ENCODE data around the gene CTBS.
"Not testable (repeated sequence)": the region's sequence is repeated elsewhere in the genome, so short reads cannot be mapped to it uniquely, and the experiment has no call there.

CTBS gene

GRCh38 chr1:84573967-84574842 is at the start of gene CTBS:
TSS of gene CTBS (minus strand) at chr1:84574440. CDS start at chr1:84574415, 25 bp downstream.
- DNase-seq (ENCODE audit: low spot score) (peak; percentile 98), FAIRE-seq (peak; percentile 13)

GRCh38 chr1:84621553-84621952 is 47.3 kb upstream of the CTBS start:
- DNase-seq (ENCODE audit: low spot score): no peak
- FAIRE-seq: no peak

GRCh38 chr1:84620720-84621313 is 46.6 kb upstream of the CTBS start:
- no peak for FAIRE-seq
- DNase-seq (ENCODE audit: low spot score): peak; percentile 90

- DNase-seq (ENCODE audit: low spot score) (peak; percentile 66), FAIRE-seq (no peak)
Measured at GRCh38 chr1:84619383-84620102, 45.3 kb upstream of the CTBS start.

GRCh38 chr1:84617349-84617748 is 43.1 kb upstream of the CTBS start:
- FAIRE-seq (no peak), DNase-seq (ENCODE audit: low spot score) (no peak)

GRCh38 chr1:84615790-84616189 is 41.5 kb upstream of the CTBS start:
- DNase-seq (ENCODE audit: low spot score) (no peak), FAIRE-seq (no peak)

GRCh38 chr1:84613887-84614286 is 39.6 kb upstream of the CTBS start:
- DNase-seq (ENCODE audit: low spot score) (no peak), FAIRE-seq (no peak)

- FAIRE-seq: no peak
- DNase-seq (ENCODE audit: low spot score): no peak
Measured at GRCh38 chr1:84613026-84613425, 38.8 kb upstream of the CTBS start.

- FAIRE-seq: no peak
- no peak for DNase-seq (ENCODE audit: low spot score)
Measured at GRCh38 chr1:84611796-84612195, 37.6 kb upstream of the CTBS start.

- no peak for FAIRE-seq
- no peak for DNase-seq (ENCODE audit: low spot score)
Measured at GRCh38 chr1:84611091-84611490, 36.9 kb upstream of the CTBS start.

GRCh38 chr1:84606977-84607376 is 32.7 kb upstream of the CTBS start:
- no peak for FAIRE-seq
- DNase-seq (ENCODE audit: low spot score): no peak

- FAIRE-seq: no peak
Measured at GRCh38 chr1:84605157-84605556, 30.9 kb upstream of the CTBS start.

GRCh38 chr1:84603941-84604830 is 29.9 kb upstream of the CTBS start:
- DNase-seq (ENCODE audit: low spot score): peak; percentile 38
- FAIRE-seq: no peak

More at GRCh38 chr1:84605157-84605556, 30.9 kb upstream of the CTBS start:
- DNase-seq (ENCODE audit: low spot score): no peak

GRCh38 chr1:84603223-84603622 is 29.0 kb upstream of the CTBS start:
- no peak for FAIRE-seq
- DNase-seq (ENCODE audit: low spot score): no peak

GRCh38 chr1:84600796-84601195 is 26.6 kb upstream of the CTBS start:
- no peak for FAIRE-seq
- DNase-seq (ENCODE audit: low spot score): no peak

GRCh38 chr1:84598846-84599741 is 24.9 kb upstream of the CTBS start:
- DNase-seq (ENCODE audit: low spot score): peak; percentile 31
- no peak for FAIRE-seq

GRCh38 chr1:84598418-84598817 is 24.2 kb upstream of the CTBS start:
- DNase-seq (ENCODE audit: low spot score) (no peak), FAIRE-seq (no peak)

GRCh38 chr1:84597011-84597410 is 22.8 kb upstream of the CTBS start:
- no peak for DNase-seq (ENCODE audit: low spot score)
- no peak for FAIRE-seq

GRCh38 chr1:84594959-84595358 is 20.7 kb upstream of the CTBS start:
- DNase-seq (ENCODE audit: low spot score); FAIRE-seq: not testable (repeated sequence)

GRCh38 chr1:84587099-84587498 is 12.9 kb upstream of the CTBS start:
- no peak for DNase-seq (ENCODE audit: low spot score)
- no peak for FAIRE-seq

Data from urothelium cell line (cell line).